Loucy (cell line): ENCODE results near the gene PEX14.

ENCODE experiments used
- H2AFZ ChIP-seq: fragments of 200-600 bp; sonication (generic); 2 replicates; pipeline ENCODE4 v1.6.0; 2016; ENCODE audit warnings: antibody characterized with exemption, mild to moderate bottlenecking, low read length, moderate library complexity
- H3F3A ChIP-seq: fragments of 200-600 bp; 2 replicates; pipeline ENCODE4 v1.6.0; 2016; ENCODE audit warnings: antibody characterized with exemption, low read depth, mild to moderate bottlenecking
- H3K27me3 ChIP-seq: fragments of 200-600 bp; sonication (generic); 2 replicates; pipeline ENCODE4 v1.6.1; 2014; ENCODE audit warnings: low read length, mild to moderate bottlenecking; ENCODE audit not compliant: insufficient read depth, poor library complexity, severe bottlenecking
- H3K36me3 ChIP-seq: fragments of 200-600 bp; sonication (generic); 2 replicates; pipeline ENCODE4 v1.6.1; 2016; ENCODE audit warnings: low read length; ENCODE audit not compliant: insufficient read depth
- H3K4me1 ChIP-seq: fragments of 200-600 bp; sonication (generic); 2 replicates; pipeline ENCODE4 v1.5.1; 2014; ENCODE audit warnings: low read length, mild to moderate bottlenecking; ENCODE audit not compliant: insufficient read depth, poor library complexity, severe bottlenecking
- H3K4me2 ChIP-seq: fragments of 200-600 bp; sonication (generic); 2 replicates; pipeline ENCODE4 v1.6.0; 2014; ENCODE audit warnings: antibody characterized with exemption, low read length, low read depth, mild to moderate bottlenecking; ENCODE audit not compliant: poor library complexity, severe bottlenecking
- H3K4me3 ChIP-seq: fragments of 200-600 bp; sonication (generic); 2 replicates; pipeline ENCODE4 v1.5.1; 2014; ENCODE audit warnings: low read length, mild to moderate bottlenecking, mixed read lengths; ENCODE audit not compliant: poor library complexity, severe bottlenecking
- H3K79me2 ChIP-seq: fragments of 200-600 bp; sonication (generic); 2 replicates; pipeline ENCODE4 v1.6.1; 2014; ENCODE audit warnings: low read length; ENCODE audit not compliant: insufficient read depth
- H3K9ac ChIP-seq: fragments of 200-600 bp; sonication (generic); 2 replicates; pipeline ENCODE4 v1.6.0; 2014; ENCODE audit warnings: mild to moderate bottlenecking, low read depth, low read length, moderate library complexity; ENCODE audit not compliant: poor library complexity, severe bottlenecking
- H3K9me2 ChIP-seq: fragments of 200-600 bp; sonication (generic); replicated peaks from 2 replicates; pipeline ENCODE4 v1.6.1; 2016; ENCODE audit warnings: low read depth, low read length, mixed read lengths
- H3K9me3 ChIP-seq: fragments of 200-600 bp; sonication (generic); 2 replicates; pipeline ENCODE4 v1.6.1; 2014; ENCODE audit warnings: mild to moderate bottlenecking, antibody characterized with exemption, low read length, low read depth; ENCODE audit not compliant: insufficient read depth
- H4K20me1 ChIP-seq: fragments of 200-600 bp; sonication (generic); 2 replicates; pipeline ENCODE4 v1.6.0; 2014; ENCODE audit warnings: antibody characterized with exemption, low read length, mild to moderate bottlenecking; ENCODE audit not compliant: insufficient read depth, poor library complexity, severe bottlenecking
- CTCF ChIP-seq: fragments of 200-600 bp; sonication (generic); conservative IDR thresholded peaks from 2 replicates; pipeline ENCODE4 v1.5.1; 2014; ENCODE audit warnings: mild to moderate bottlenecking, antibody characterized with exemption, low read length
- EZH2phosphoT487 ChIP-seq: fragments of 200-600 bp; IDR thresholded peaks from 2 replicates; pipeline ENCODE4 v1.6.1; 2018; ENCODE audit warnings: antibody characterized with exemption, mild to moderate bottlenecking, moderate library complexity, borderline replicate concordance

The PEX14 gene

DNA sequence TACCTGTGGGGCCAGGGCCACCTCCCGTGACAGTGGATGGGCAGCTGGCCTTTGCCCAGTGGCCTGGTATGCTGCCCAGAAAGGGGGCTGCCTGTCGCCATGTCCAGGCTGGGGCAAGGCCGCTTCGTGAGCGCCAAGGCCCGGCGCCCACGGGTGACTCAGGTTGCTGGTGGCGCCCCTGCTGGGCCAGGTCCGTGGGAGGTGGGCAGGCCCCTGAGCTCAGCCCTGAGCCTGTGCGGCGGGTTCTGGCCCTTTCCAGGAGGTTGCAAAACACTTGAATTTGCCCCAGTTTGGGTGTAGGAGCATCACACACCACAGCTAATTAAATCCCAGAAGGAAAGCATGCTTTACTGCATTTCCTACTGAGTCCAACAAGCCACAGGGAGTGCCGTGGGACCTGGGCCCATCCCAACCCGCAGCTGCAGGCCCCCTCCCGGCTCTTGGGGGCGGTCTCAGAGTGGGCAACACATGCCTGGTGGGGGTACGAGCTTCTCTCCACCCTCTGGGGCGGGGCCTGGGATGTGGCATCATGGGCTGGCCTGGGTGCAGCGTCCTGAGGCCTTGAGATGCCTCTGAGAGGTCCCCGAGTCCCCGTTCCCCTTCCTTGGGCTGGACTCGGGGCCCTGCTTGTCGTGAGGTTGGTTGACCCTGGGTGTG lies 159.8 kb downstream of the PEX14 start:
- peaks cover 4% of the 10 kb centered on the region for H3K4me1 ChIP-seq
- no peaks in the 10 kb centered on the region for H3K27me3 ChIP-seq
- H3K4me3 ChIP-seq, result no peak overlapping the region
- H4K20me1 ChIP-seq, result no peaks in the 10 kb centered on the region
- peaks cover 2% of the 10 kb centered on the region; the same call in 1 of the 2 replicates for H3K36me3 ChIP-seq
- no peaks in the 10 kb centered on the region for H3K9me3 ChIP-seq
- no peak for TF ChIP-seq EZH2phosphoT487
- H3K9ac ChIP-seq, result no peak overlapping the region
- no peaks in the 10 kb centered on the region for H3F3A ChIP-seq
- no peak overlapping the region for H2AFZ ChIP-seq
- no peaks in the 10 kb centered on the region for H3K79me2 ChIP-seq
- H3K4me2 ChIP-seq, result no peak overlapping the region
- H3K9me2 ChIP-seq, result no peaks in the 10 kb centered on the region

- no peak overlapping the region for H3K9ac ChIP-seq
- H3K4me2 ChIP-seq, result no peak overlapping the region
- H3K79me2 ChIP-seq, result no peaks in the 10 kb centered on the region
- no peaks in the 10 kb centered on the region; the same call in 1 of the 2 replicates for H3K36me3 ChIP-seq
- no peak overlapping the region for H3K4me3 ChIP-seq
- peaks cover 4% of the 10 kb centered on the region for H3K4me1 ChIP-seq
- H3F3A ChIP-seq, result no peaks in the 10 kb centered on the region
- H3K9me2 ChIP-seq, result no peaks in the 10 kb centered on the region
- no peaks in the 10 kb centered on the region for H3K9me3 ChIP-seq
- no peak for TF ChIP-seq EZH2phosphoT487
- no peak for TF ChIP-seq CTCF
- H2AFZ ChIP-seq, result no peak overlapping the region
- no peaks in the 10 kb centered on the region for H4K20me1 ChIP-seq
- no peaks in the 10 kb centered on the region for H3K27me3 ChIP-seq
Measured at GRCh38 chr1:10635085-10635896, 160.5 kb downstream of the PEX14 start.

DNA sequence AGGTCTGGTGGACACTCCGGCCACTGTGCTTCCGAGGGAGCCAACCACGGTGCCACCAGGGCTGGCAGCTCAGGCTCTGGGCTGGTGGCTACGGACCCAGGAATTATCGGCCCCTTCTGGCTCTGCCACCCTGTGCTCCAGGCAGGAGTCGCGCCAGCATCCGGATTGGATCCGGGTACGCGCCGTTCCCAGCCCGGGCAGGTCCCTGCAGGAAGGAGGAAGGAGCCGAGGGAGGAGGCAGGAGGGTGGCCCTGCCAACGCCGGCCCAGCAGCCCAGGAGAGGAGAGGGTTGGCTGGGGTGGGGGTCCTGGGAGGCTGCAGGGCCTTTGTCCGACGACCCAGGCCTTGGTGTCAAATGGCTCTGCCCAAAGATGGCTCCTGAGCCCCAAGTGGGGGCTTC lies 161.2 kb downstream of the PEX14 start:
- Histone ChIP-seq H3K4me1 (no peaks in the 10 kb centered on the region), H3K27me3 (no peaks in the 10 kb centered on the region), H3K4me3 (no peak overlapping the region), H3F3A (no peaks in the 10 kb centered on the region), H4K20me1 (no peaks in the 10 kb centered on the region), H3K9ac (no peak overlapping the region), H3K4me2 (no peak overlapping the region), H2AFZ (no peak overlapping the region), H3K79me2 (no peaks in the 10 kb centered on the region), H3K36me3 (no peaks in the 10 kb centered on the region; the same call in 1 of the 2 replicates), H3K9me2 (no peaks in the 10 kb centered on the region), H3K9me3 (no peaks in the 10 kb centered on the region)
- no peak for TF ChIP-seq CTCF
- no peak for TF ChIP-seq EZH2phosphoT487
